RWPE2 (cell line): Measurements from ENCODE around the gene TIFAB.
A peak's percentile ranks its signal among the peaks of the same experiment; 100 is the strongest.
"Not testable (repeated sequence)": the region's sequence is repeated elsewhere in the genome, so short reads cannot be mapped to it uniquely, and the experiment has no call there.

ENCODE experiments used
- ATAC-seq: fragments of 200-7000 bp; cut with Tn5 transposase; 3 replicates; pipeline ENCODE4 v1.9.1; 2021; ENCODE audit warnings: low read depth
- DNase-seq: peaks from one replicate; pipeline ENCODE4 v3.0.0-alpha.2; 2020; ENCODE audit warnings: low spot score
- H3K27ac ChIP-seq: fragments of 450-650 bp; 2 replicates; pipeline ENCODE4 v1.5.1; 2017; ENCODE audit warnings: mild to moderate bottlenecking; ENCODE audit not compliant: poor library complexity, severe bottlenecking
- H3K27me3 ChIP-seq: fragments of 250-450 bp; sonication (Bioruptor Pico); 2 replicates; pipeline ENCODE4 v1.5.1; 2021; ENCODE audit warnings: mild to moderate bottlenecking, moderate library complexity; ENCODE audit not compliant: insufficient read depth, poor library complexity, severe bottlenecking
- H3K36me3 ChIP-seq: fragments of 250-450 bp; sonication (Bioruptor Pico); 2 replicates; pipeline ENCODE4 v1.5.1; 2020; ENCODE audit warnings: low read depth, mild to moderate bottlenecking, moderate library complexity
- H3K4me1 ChIP-seq: fragments of 250-450 bp; sonication (Bioruptor Pico); 2 replicates; pipeline ENCODE4 v1.5.1; 2021; ENCODE audit warnings: mild to moderate bottlenecking, moderate library complexity; ENCODE audit not compliant: insufficient read depth, poor library complexity, severe bottlenecking
- H3K4me3 ChIP-seq: fragments of 250-450 bp; sonication (Bioruptor Pico); 2 replicates; pipeline ENCODE4 v1.5.1; 2021; ENCODE audit warnings: mild to moderate bottlenecking, moderate library complexity; ENCODE audit not compliant: severe bottlenecking
- H3K9me3 ChIP-seq: fragments of 250-450 bp; sonication (Bioruptor Pico); 2 replicates; pipeline ENCODE4 v1.5.1; 2021; ENCODE audit warnings: mild to moderate bottlenecking, moderate library complexity; ENCODE audit not compliant: severe bottlenecking
- CTCF ChIP-seq: fragments of 450-650 bp; IDR thresholded peaks from one replicate; pipeline ENCODE4 v1.5.1; 2017; ENCODE audit warnings: mild to moderate bottlenecking, moderate library complexity; ENCODE audit not compliant: poor library complexity, severe bottlenecking

The TIFAB gene

GRCh38 chr5:135452321-135453030 is at the start of gene TIFAB:
TIFAB (minus strand) TSS chr5:135452351; CDS start chr5:135449939, 2,412 bp downstream.
- Histone ChIP-seq H3K9me3 (no peaks in the 10 kb centered on the region), H3K27ac (no peak within 1 kb of the TSS), H3K4me1 (peaks cover 9% of the 10 kb centered on the region), H3K27me3 (no peaks in the 10 kb centered on the region), H3K36me3 (no peaks in the 10 kb centered on the region), H3K4me3 (no peak within 1 kb of the TSS)
- TF ChIP-seq CTCF = no peak
- ATAC-seq (no peak), DNase-seq (peak; percentile 61)

DNA sequence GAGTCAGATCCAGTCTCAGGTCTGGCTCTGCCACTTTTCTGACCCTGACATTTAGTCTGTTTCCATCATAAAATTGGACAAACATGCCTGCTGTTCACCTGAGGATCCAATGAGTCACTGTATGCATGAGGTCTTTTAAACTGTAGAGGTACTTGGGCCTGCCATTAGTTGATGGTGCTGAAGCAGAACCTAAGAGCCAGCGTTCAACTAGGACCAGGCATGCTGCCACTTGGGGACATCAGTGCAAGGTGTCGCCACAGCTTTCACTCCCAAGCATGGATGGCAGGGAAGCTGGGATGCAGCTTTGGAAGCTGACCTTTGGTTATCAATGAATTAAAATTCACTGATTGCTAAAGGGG is 46.5 kb upstream of the TIFAB start:
- Histone ChIP-seq H3K9me3 (no peaks in the 10 kb centered on the region), H3K36me3 (no peaks in the 10 kb centered on the region), H3K4me3 (no peak overlapping the region), H3K4me1 (peaks cover 27% of the 10 kb centered on the region), H3K27ac (no peak overlapping the region), H3K27me3 (no peaks in the 10 kb centered on the region)
- TF ChIP-seq CTCF = no peak
- ATAC-seq (no peak), DNase-seq (peak; percentile 7)

DNA sequence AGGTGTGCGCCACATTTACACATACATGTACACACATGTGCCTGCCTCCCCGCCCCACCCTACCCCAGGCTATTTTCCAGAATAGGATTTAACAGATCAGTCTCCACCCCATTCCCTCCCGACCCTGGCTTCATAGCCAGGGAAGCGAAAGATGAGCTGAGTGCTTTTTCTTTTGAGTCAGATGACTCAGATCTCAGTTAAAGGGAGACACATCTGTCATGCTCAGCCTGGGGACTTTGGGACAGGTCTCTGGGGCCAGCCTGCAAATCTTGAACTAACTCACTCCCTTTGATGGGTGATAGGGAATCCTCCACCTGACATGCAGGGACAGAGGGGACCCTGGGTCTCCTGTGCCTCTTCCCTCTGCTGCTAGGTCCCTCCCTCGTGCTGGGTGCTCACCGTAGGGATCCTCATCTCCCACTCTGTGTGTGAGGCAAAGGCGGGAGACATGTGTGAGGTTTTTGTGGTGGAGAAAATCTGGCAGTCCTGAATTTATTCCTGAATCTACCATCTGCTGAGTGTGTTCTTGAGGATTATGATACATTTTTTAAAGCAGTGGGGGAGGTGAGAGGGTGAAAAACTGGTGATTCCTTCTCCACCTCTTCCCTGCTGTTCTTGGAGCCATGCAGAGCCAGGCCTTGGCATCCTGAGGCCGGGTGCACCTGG is 46.0 kb upstream of the TIFAB start:
- no peaks in the 10 kb centered on the region for H3K27me3 ChIP-seq
- no peaks in the 10 kb centered on the region for H3K36me3 ChIP-seq
- ATAC-seq (peak; percentile 43), DNase-seq (peak; percentile 27)
- H3K27ac ChIP-seq = no peak overlapping the region
- H3K4me3 ChIP-seq = no peak overlapping the region
- no peaks in the 10 kb centered on the region for H3K9me3 ChIP-seq
- TF ChIP-seq CTCF = no peak
- H3K4me1 ChIP-seq = peaks cover 32% of the 10 kb centered on the region

DNA sequence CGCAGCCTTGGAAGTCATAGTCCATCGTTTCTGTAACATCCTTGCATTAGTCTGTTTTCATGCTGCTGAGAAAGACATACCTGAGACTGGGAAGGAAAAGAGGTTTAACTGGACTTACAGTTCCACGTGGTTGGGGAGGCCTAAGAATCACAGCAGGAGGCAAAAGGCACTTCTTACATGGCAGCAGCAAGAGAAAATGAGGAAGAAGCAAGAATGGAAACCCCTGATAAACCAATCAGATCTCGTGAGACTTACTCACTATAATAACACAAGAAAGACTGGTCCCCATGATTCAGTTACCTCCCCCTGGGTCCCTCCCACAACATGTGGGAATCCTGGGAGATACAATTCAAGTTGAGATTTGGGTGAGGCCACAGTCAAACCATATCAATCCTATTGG is 43.4 kb upstream of the TIFAB start:
- not testable (repeated sequence) for H3K4me3 ChIP-seq, H3K36me3 ChIP-seq, H3K27ac ChIP-seq, ATAC-seq, H3K9me3 ChIP-seq, DNase-seq, H3K27me3 ChIP-seq
- peaks cover 53% of the 10 kb centered on the region for H3K4me1 ChIP-seq

DNA sequence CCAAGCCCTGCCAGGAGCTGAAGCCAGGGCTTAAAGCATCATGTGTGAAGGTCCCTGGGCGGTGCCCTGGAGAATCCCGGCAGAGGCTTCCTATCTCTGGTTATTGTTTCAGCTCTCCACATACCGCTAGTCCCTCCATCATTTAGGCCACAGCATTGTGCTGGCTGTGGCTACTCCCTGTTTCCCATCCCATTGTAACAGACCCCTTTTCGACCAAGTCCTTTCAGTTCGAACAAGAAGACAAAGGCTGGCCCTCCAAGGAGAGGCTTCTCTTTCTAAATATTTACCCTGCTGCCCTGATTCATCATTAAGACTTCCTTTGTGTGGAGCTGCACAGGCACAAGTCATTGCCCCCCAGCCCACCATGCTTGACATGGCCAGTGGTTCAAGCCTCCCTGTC is 42.0 kb upstream of the TIFAB start:
- ATAC-seq (no peak), DNase-seq (no peak)
- Histone ChIP-seq H3K36me3 (no peaks in the 10 kb centered on the region), H3K27me3 (no peaks in the 10 kb centered on the region), H3K4me1 (peaks cover 54% of the 10 kb centered on the region), H3K4me3 (no peak overlapping the region), H3K9me3 (no peaks in the 10 kb centered on the region), H3K27ac (peak overlapping the region; percentile 90)
- TF ChIP-seq CTCF = no peak
